Measurements from ENCODE around the gene PEX11G. TPM values are rescaled to one million over a fixed set of nuclear protein-coding genes. Genes with fewer than 3 reads are reported as not detected.
A peak's percentile ranks its signal among the peaks of the same experiment; 100 is the strongest.

Gene PEX11G
- total and polyA plus RNA-seq, 12 donors: 2.5 to 24.5 (median 13.8) TPM

DNA sequence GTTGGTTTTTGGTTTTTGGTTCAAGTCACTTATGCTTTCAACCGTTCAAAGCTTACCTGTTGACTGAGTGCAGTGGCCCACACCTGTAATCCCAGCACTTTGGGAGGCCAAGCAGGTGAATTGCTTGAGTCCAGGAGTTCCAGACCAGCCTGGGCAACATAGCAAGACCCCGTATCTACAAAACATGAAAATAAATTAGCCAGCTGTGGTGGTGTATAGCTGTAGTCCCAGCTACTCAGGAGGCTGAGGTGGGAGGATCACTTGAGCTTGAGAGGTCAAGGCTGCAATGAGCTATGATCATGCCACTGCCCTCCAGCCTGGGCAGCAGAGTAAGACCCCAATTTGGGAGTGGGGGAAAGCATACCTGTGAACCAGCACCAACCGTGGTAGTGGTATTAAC, 43.7 kb downstream of the PEX11G start:
- intact Hi-C loops (cut with DNase I): no loop called here
- no peaks in the 10 kb centered on the region for H3K27me3 ChIP-seq
- WGBS, 4 donors: 91 to 97% (median 95%) methylated on average over 3 of the region's 3 CpGs
- no peak for DNase-seq
- no peaks in the 10 kb centered on the region for H3K4me1 ChIP-seq (replicated peaks in 1 of 2)
- H3K9me3 ChIP-seq (replicated peaks in 1 of 3): no peaks in the 10 kb centered on the region
- no peak overlapping the region for H3K27ac ChIP-seq
- TF ChIP-seq, protein P1, sequence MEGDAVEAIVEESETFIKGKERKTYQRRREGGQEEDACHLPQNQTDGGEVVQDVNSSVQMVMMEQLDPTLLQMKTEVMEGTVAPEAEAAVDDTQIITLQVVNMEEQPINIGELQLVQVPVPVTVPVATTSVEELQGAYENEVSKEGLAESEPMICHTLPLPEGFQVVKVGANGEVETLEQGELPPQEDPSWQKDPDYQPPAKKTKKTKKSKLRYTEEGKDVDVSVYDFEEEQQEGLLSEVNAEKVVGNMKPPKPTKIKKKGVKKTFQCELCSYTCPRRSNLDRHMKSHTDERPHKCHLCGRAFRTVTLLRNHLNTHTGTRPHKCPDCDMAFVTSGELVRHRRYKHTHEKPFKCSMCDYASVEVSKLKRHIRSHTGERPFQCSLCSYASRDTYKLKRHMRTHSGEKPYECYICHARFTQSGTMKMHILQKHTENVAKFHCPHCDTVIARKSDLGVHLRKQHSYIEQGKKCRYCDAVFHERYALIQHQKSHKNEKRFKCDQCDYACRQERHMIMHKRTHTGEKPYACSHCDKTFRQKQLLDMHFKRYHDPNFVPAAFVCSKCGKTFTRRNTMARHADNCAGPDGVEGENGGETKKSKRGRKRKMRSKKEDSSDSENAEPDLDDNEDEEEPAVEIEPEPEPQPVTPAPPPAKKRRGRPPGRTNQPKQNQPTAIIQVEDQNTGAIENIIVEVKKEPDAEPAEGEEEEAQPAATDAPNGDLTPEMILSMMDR (IDR thresholded peaks at IDR 0.05): no peak
- TF ChIP-seq POLR2A (IDR thresholded peaks at IDR 0.05): no peak
- H3K36me3 ChIP-seq (replicated peaks in 1 of 2): peaks cover 0 to 85% of the 10 kb centered on the region in 2 donors
- H3K4me3 ChIP-seq: no peak overlapping the region

DNA sequence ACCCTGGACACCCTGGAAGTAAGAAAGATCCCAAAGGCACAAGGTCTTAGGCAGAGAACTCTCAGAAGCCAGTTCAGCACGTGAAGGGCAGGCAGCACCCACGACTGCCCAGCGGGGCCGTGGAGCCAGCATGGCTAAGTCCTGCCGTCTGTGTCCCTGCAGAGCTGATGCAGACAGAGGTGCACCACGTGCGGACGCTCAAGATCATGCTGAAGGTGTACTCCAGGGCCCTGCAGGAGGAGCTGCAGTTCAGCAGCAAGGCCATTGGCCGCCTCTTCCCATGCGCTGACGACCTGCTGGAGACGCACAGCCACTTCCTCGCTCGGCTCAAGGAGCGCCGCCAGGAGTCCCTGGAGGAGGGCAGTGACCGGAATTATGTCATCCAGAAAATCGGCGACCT, 44.8 kb downstream of the PEX11G start:
- Histone ChIP-seq H3K27me3 (no peaks in the 10 kb centered on the region), H3K9me3 (replicated peaks in 1 of 3) (no peaks in the 10 kb centered on the region), H3K36me3 (replicated peaks in 1 of 2) (peaks cover 0 to 86% of the 10 kb centered on the region in 2 donors), H3K4me1 (replicated peaks in 1 of 2) (no peaks in the 10 kb centered on the region), H3K4me3 (no peak overlapping the region), H3K27ac (no peak overlapping the region)
- no peak for TF ChIP-seq POLR2A (IDR thresholded peaks at IDR 0.05)
- TF ChIP-seq, protein P1 (IDR thresholded peaks at IDR 0.05): no peak
- no peak for DNase-seq
- 86 to 96% (median 93%) methylated on average over 9 to 19 of the region's 19 CpGs for WGBS, 4 donors
- intact Hi-C loops (cut with DNase I): no loop called here

DNA sequence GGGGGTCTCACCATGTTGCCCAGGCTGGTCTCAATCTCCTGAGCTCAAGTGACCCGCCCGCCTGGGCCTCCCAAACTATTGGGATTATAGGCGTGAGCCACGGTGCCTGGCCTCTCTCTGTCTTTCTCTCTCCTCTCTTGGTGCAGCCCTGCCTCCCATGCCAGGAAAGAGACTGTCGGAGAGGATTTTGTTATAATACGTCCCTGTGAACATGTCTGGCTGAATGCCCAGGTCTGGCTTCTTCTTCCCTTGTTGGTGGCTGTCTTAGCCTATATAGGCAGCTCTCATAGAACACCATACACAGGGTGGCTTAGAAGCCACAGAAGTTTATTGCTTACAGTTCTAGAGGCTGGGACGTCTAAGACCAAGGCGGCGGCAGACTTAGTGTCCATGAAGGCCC, 46.4 kb downstream of the PEX11G start:
- peak in 5 of 7 donors; percentile 42 to 73 (median 50) for DNase-seq
- Histone ChIP-seq H3K27me3 (no peaks in the 10 kb centered on the region), H3K36me3 (replicated peaks in 1 of 2) (peaks cover 0 to 70% of the 10 kb centered on the region in 2 donors), H3K9me3 (replicated peaks in 1 of 3) (no peaks in the 10 kb centered on the region), H3K4me1 (replicated peaks in 1 of 2) (no peaks in the 10 kb centered on the region), H3K4me3 (no peak overlapping the region), H3K27ac (no peak overlapping the region)
- intact Hi-C loops (cut with DNase I): no loop called here
- WGBS, 4 donors: 74 to 85% (median 80%) methylated on average over 5 to 9 of the region's 9 CpGs
- no peak for TF ChIP-seq POLR2A (IDR thresholded peaks at IDR 0.05)
- TF ChIP-seq, protein P1 (IDR thresholded peaks at IDR 0.05): no peak

DNA sequence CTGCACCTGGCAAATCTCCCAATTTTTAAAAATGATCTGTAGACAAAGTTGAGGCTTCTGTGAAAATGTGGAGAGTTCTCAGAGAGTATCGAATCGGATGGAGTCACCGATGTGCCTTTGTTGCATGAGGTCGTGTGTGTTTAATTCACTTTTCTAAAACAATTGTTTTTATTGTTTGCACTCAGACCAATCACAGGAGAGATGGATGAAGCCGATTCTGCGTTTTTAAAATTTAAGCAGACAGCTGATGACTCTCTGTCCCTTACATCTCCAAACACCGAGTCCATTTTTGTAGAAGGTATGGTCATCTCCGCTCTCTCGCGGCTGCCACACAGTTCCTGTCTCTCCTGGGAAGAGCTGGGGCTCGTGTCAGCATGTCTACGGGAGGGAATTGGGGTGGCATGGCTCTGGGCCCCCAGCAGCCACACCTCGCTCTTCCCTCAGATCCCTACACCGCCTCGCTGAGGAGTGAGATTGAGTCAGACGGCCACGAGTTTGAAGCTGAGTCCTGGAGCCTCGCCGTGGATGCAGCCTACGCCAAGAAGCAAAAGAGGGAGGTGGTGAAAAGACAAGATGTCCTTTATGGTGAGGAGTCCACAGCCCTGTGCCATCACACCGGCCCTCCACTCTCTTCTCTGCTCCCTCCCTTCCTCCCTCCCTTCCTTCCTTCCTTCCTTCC, 47.2 kb downstream of the PEX11G start:
- Histone ChIP-seq H3K27ac (no peak overlapping the region), H3K36me3 (replicated peaks in 1 of 2) (peaks cover 0 to 63% of the 10 kb centered on the region in 2 donors), H3K4me3 (no peak overlapping the region), H3K4me1 (replicated peaks in 1 of 2) (no peaks in the 10 kb centered on the region), H3K9me3 (replicated peaks in 1 of 3) (no peaks in the 10 kb centered on the region), H3K27me3 (no peaks in the 10 kb centered on the region)
- DNase-seq: no peak
- intact Hi-C loops (cut with DNase I): no loop called here
- 92 to 94% (median 93%) methylated on average over 21 of the region's 21 CpGs for WGBS, 4 donors
- TF ChIP-seq POLR2A (IDR thresholded peaks at IDR 0.05): no peak
- TF ChIP-seq, protein P1 (IDR thresholded peaks at IDR 0.05): no peak

All from adrenal gland (tissue), 12 donors.